WTC11 (cell line): ENCODE data around the gene SORCS1.

Source experiments
- CBFB ChIP-seq: sonication (generic); formaldehyde crosslinking; IDR thresholded peaks from 2 replicates; pipeline ENCODE4 v1.8.1; 2022; ENCODE audit warnings: mild to moderate bottlenecking, low read depth, missing genetic modification reagents
- CTCF ChIP-seq: fragments of 200-600 bp; IDR thresholded peaks from 2 replicates; pipeline ENCODE4 v1.8.0; 2022; ENCODE audit warnings: antibody characterized with exemption
- E2F4 ChIP-seq: sonication (generic); formaldehyde crosslinking; IDR thresholded peaks from 2 replicates; pipeline ENCODE4 v1.8.1; 2022; ENCODE audit warnings: low read depth, mild to moderate bottlenecking, moderate library complexity, missing genetic modification reagents, borderline replicate concordance
- SMAD4 ChIP-seq: sonication (generic); formaldehyde crosslinking; IDR thresholded peaks from 2 replicates; pipeline ENCODE4 v1.8.0; 2022; ENCODE audit warnings: mild to moderate bottlenecking, missing genetic modification reagents
- USF1 ChIP-seq: sonication (generic); formaldehyde crosslinking; IDR thresholded peaks from 2 replicates; pipeline ENCODE4 v1.8.0; 2022; ENCODE audit warnings: mild to moderate bottlenecking, missing genetic modification reagents
- USF2 ChIP-seq: sonication (generic); formaldehyde crosslinking; IDR thresholded peaks from 2 replicates; pipeline ENCODE4 v1.8.1; 2023; ENCODE audit warnings: mild to moderate bottlenecking, missing genetic modification reagents, moderate library complexity
- ZNF121 ChIP-seq: sonication (generic); formaldehyde crosslinking; IDR thresholded peaks from 2 replicates; pipeline ENCODE4 v1.8.0; 2023; ENCODE audit warnings: missing genetic modification reagents
- ZNF232 ChIP-seq: sonication (generic); formaldehyde crosslinking; IDR thresholded peaks from 2 replicates; pipeline ENCODE4 v1.8.0; 2022; ENCODE audit warnings: mild to moderate bottlenecking, missing genetic modification reagents

GRCh38 chr10:106528702-106529101 is 635.8 kb downstream of the SORCS1 start:
- no peak for TF ChIP-seq CTCF
- no peak for TF ChIP-seq E2F4 (CRISPR knock-in tag)
- no peak for TF ChIP-seq USF1 (CRISPR knock-in tag)
- TF ChIP-seq ZNF121 (CRISPR knock-in tag), result no peak
- no peak for TF ChIP-seq SMAD4 (CRISPR knock-in tag)
- no peak for TF ChIP-seq CBFB
- no peak for TF ChIP-seq USF2 (CRISPR knock-in tag)
- TF ChIP-seq ZNF232 (CRISPR knock-in tag), result no peak
